ENCODE measurements around the gene CAPN13. TPM values are rescaled to one million over a fixed set of nuclear protein-coding genes. Genes with fewer than 3 reads are reported as not detected.

CAPN13 gene
- polyA plus RNA-seq, 1 donor (not counting 4 experiments of a cell fraction or from before 2014, with no cell fraction given) = not detected

DNA sequence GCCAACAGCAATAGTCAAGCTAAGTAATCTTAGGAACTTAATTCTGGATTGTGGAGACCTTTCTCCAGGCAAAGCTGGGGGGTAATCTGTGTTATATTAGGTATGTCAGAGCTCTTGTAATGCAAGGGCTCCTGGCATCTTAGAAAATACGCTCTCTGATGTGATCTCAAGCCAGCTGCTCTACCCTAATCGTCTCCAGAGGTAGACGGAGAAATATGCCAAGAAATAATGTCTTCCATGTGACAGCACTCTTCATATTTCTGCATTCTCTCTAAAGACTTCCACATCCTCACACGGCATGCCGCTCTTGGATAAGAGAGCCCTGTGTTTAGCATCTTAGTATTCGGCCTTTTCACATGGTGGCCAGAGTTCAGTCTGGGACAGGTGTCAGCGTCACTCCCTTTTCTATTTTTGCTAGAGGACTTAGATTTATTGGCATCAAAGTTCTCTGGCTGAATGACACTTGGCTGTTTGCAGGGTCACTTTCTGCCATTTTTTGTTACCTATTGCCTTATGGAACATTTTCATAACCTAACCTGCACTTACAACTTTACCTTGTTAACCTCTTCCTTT, 25.2 kb downstream of the CAPN13 start:
- H3K9me1 ChIP-seq (ENCODE audit: control insufficient read depth, extremely low read depth, insufficient read depth, low read length) = no peaks in the 10 kb centered on the region
- no peaks in the 10 kb centered on the region for H3K79me2 ChIP-seq (ENCODE audit: control insufficient read depth, insufficient read depth, low read length)
- peaks cover 5% of the 10 kb centered on the region for H3K27me3 ChIP-seq (ENCODE audit: control insufficient read depth, extremely low read depth, insufficient read depth, low read length)
- H2AFZ ChIP-seq (ENCODE audit: control insufficient read depth, low read length) = no peak overlapping the region
- no peaks in the 10 kb centered on the region for H3K36me3 ChIP-seq (ENCODE audit: control insufficient read depth in 2 of 2, extremely low read depth in 1 of 2, insufficient read depth in 2 of 2, low read length in 2 of 2)
- no peak for FAIRE-seq
- no peaks in the 10 kb centered on the region for H4K20me1 ChIP-seq (ENCODE audit: control insufficient read depth, extremely low read depth, insufficient read depth, low read length)
- H3K27ac ChIP-seq (ENCODE audit: control insufficient read depth, insufficient read depth, low read length) = no peak overlapping the region
- dilution Hi-C loops (cut with MboI; ENCODE audit: extremely low pct_ligation_motif_present, low sequenced_read_pairs) = no loop called here
- H3K4me3 ChIP-seq (ENCODE audit: control insufficient read depth in 2 of 3, extremely low read depth in 1 of 3, insufficient read depth in 2 of 3, low read depth in 1 of 3, low read length in 3 of 3) = no peak overlapping the region
- TF ChIP-seq, protein P1, sequence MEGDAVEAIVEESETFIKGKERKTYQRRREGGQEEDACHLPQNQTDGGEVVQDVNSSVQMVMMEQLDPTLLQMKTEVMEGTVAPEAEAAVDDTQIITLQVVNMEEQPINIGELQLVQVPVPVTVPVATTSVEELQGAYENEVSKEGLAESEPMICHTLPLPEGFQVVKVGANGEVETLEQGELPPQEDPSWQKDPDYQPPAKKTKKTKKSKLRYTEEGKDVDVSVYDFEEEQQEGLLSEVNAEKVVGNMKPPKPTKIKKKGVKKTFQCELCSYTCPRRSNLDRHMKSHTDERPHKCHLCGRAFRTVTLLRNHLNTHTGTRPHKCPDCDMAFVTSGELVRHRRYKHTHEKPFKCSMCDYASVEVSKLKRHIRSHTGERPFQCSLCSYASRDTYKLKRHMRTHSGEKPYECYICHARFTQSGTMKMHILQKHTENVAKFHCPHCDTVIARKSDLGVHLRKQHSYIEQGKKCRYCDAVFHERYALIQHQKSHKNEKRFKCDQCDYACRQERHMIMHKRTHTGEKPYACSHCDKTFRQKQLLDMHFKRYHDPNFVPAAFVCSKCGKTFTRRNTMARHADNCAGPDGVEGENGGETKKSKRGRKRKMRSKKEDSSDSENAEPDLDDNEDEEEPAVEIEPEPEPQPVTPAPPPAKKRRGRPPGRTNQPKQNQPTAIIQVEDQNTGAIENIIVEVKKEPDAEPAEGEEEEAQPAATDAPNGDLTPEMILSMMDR (optimal IDR thresholded peaks at IDR 0.05 in 1 of 3, IDR thresholded peaks at IDR 0.05 in 1 of 3, conservative IDR thresholded peaks at IDR 0.05 in 1 of 3; ENCODE audit: extremely low read depth in 1 of 3, insufficient read depth in 2 of 3, low read length in 3 of 3) = no peak
- TF ChIP-seq EZH2 (IDR thresholded peaks at IDR 0.05; ENCODE audit: low read length) = no peak
- no peak overlapping the region for H3K4me2 ChIP-seq (ENCODE audit: control insufficient read depth, extremely low read depth, insufficient read depth, low read depth, low read length)
- no peak for DNase-seq (ENCODE audit: low read depth, low spot score)
- H3K4me1 ChIP-seq (ENCODE audit: control insufficient read depth, extremely low read depth, insufficient read depth, low read length) = no peaks in the 10 kb centered on the region
- H3K9me3 ChIP-seq (ENCODE audit: control insufficient read depth, low read depth, low read length) = no peaks in the 10 kb centered on the region
- H3K9ac ChIP-seq (ENCODE audit: control insufficient read depth, extremely low read depth, insufficient read depth, low read length) = no peak overlapping the region

DNA sequence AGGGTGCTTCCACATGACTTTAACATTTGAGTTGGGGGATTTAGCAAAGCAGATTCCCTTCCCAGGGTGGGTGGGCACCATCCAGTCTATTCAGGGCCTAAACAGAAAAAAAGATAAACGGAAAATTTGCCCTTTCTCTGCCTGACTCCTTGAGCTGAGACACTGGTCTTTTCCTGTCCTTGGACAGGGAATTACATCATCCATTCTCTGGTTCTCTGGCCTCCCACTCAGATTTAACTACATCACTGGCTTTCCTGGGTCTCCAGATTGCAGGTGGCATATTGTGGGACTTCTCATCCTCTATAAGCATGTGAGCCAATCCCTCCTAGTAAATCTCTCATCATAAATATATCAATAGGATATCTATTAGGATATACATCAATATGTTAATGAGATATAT, 25.8 kb downstream of the CAPN13 start:
- no peak overlapping the region for H3K4me3 ChIP-seq (ENCODE audit: control insufficient read depth in 2 of 3, extremely low read depth in 1 of 3, insufficient read depth in 2 of 3, low read depth in 1 of 3, low read length in 3 of 3)
- no peak for DNase-seq (ENCODE audit: low read depth, low spot score)
- peaks cover 6% of the 10 kb centered on the region for H3K27me3 ChIP-seq (ENCODE audit: control insufficient read depth, extremely low read depth, insufficient read depth, low read length)
- no peaks in the 10 kb centered on the region for H3K4me1 ChIP-seq (ENCODE audit: control insufficient read depth, extremely low read depth, insufficient read depth, low read length)
- FAIRE-seq = no peak
- TF ChIP-seq EZH2 (IDR thresholded peaks at IDR 0.05; ENCODE audit: low read length) = no peak
- TF ChIP-seq, protein P1 (optimal IDR thresholded peaks at IDR 0.05 in 1 of 3, IDR thresholded peaks at IDR 0.05 in 1 of 3, conservative IDR thresholded peaks at IDR 0.05 in 1 of 3; ENCODE audit: extremely low read depth in 1 of 3, insufficient read depth in 2 of 3, low read length in 3 of 3) = no peak
- no peaks in the 10 kb centered on the region for H3K36me3 ChIP-seq (ENCODE audit: control insufficient read depth in 2 of 2, extremely low read depth in 1 of 2, insufficient read depth in 2 of 2, low read length in 2 of 2)
- dilution Hi-C loops (cut with MboI; ENCODE audit: extremely low pct_ligation_motif_present, low sequenced_read_pairs) = no loop called here
- no peaks in the 10 kb centered on the region for H4K20me1 ChIP-seq (ENCODE audit: control insufficient read depth, extremely low read depth, insufficient read depth, low read length)
- H3K4me2 ChIP-seq (ENCODE audit: control insufficient read depth, extremely low read depth, insufficient read depth, low read depth, low read length) = no peak overlapping the region
- no peak overlapping the region for H3K9ac ChIP-seq (ENCODE audit: control insufficient read depth, extremely low read depth, insufficient read depth, low read length)
- H3K27ac ChIP-seq (ENCODE audit: control insufficient read depth, insufficient read depth, low read length) = no peak overlapping the region
- H2AFZ ChIP-seq (ENCODE audit: control insufficient read depth, low read length) = no peak overlapping the region
- H3K9me3 ChIP-seq (ENCODE audit: control insufficient read depth, low read depth, low read length) = no peaks in the 10 kb centered on the region
- H3K9me1 ChIP-seq (ENCODE audit: control insufficient read depth, extremely low read depth, insufficient read depth, low read length) = no peaks in the 10 kb centered on the region
- no peaks in the 10 kb centered on the region for H3K79me2 ChIP-seq (ENCODE audit: control insufficient read depth, insufficient read depth, low read length)

Data from keratinocyte (primary cell).